ENCODE data around the gene LOC101059915.

The LOC101059915 gene

DNA sequence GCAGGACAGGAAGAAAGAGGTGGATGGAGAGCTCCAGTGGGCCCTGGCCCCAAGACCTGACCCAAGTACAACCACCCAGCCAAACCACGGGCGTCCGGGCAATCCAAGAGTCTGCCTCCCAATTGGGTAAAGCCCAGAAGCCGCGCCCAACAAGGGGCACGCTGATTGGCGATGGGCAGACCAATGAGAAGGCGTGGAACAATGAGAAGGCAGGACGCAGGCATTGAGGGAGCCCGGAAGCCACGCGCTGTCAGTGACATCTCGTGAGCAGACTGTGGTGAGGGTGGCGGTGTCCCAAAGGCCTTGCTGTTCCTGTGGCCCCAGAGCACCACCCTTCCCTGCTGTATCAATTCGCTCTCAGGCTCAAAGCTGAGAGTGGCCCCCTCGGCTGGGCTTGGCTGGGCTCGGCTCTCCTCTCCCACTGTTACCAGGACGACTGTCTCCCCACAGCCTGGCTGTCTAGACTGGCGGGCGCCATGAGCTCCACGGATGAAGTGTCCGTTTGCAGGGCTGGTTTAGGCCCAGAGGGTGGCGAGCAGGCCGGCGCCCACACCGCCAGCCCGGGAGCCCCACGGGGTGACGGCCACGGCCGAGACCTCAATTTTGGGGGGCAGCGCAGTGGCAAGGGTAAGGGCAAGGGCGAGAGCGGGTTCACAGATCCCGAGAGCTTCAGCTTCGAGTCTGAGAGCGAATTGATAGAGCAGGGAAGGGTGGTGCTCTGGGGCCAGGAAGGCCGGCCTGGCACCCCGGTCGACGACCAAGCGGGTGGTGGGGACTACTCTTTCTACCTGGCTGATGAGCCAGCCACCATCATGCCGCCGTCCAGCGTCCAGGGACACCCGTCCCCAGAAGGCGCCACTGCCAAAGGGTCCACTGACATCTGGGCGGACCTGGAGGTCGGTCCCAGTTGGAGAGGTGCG is at the start of gene LOC101059915:
Gene LOC101059915 (plus strand): TSS at position 219 of the 920 bp plus-strand sequence.
- CTCF ChIA-PET = interaction anchor here (0.5 to 1.0 kb wide), 5 partner anchors 16 to 888 kb away, joined by 3 to 6 read pairs (median 4); no protein-coding TSS in a partner anchor
- H3K4me3 ChIP-seq (ENCODE audit: low read depth, low read length) = no peak within 1 kb of the TSS

DNA sequence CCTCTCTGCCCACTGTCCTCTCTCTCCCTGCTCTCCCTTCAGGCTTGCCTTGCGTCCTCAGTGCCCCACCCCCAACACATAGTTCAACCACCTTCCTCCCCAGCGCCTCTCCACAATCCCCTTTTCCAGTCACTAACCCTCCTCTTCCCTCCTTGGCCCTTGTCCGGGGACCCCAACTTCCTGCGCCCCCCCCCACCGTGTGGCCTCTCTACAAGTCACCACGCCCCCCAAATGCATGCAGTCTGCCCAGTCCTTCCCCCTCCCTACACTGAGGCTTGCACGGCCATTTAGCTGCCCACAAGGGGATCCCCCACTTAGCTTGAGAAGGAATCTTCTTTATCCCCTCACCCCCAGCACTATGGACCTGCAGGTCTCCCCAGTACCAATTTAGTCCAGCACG is 49.6 kb upstream of the LOC101059915 start:
- H3K27ac ChIP-seq (ENCODE audit: extremely low read depth, low read depth, low read length) = no peak overlapping the region
- TF ChIP-seq, protein P1, sequence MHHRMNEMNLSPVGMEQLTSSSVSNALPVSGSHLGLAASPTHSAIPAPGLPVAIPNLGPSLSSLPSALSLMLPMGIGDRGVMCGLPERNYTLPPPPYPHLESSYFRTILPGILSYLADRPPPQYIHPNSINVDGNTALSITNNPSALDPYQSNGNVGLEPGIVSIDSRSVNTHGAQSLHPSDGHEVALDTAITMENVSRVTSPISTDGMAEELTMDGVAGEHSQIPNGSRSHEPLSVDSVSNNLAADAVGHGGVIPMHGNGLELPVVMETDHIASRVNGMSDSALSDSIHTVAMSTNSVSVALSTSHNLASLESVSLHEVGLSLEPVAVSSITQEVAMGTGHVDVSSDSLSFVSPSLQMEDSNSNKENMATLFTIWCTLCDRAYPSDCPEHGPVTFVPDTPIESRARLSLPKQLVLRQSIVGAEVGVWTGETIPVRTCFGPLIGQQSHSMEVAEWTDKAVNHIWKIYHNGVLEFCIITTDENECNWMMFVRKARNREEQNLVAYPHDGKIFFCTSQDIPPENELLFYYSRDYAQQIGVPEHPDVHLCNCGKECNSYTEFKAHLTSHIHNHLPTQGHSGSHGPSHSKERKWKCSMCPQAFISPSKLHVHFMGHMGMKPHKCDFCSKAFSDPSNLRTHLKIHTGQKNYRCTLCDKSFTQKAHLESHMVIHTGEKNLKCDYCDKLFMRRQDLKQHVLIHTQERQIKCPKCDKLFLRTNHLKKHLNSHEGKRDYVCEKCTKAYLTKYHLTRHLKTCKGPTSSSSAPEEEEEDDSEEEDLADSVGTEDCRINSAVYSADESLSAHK (tag by site-specific recombination; IDR thresholded peaks at IDR 0.05) = no peak
- no peak for TF ChIP-seq ZNF169 (tag by site-specific recombination; IDR thresholded peaks at IDR 0.05)
- TF ChIP-seq WT1 (tag by site-specific recombination; IDR thresholded peaks at IDR 0.05) = no peak
- no peak for TF ChIP-seq ZNF791 (tag by site-specific recombination; IDR thresholded peaks at IDR 0.05)
- TF ChIP-seq ZNF571 (tag by site-specific recombination; IDR thresholded peaks at IDR 0.05) = no peak
- TF ChIP-seq ZNF600 (tag by site-specific recombination; IDR thresholded peaks at IDR 0.05) = no peak
- no peak for TF ChIP-seq ZFP41 (tag by site-specific recombination; IDR thresholded peaks at IDR 0.05; ENCODE audit: borderline replicate concordance)
- no peak for TF ChIP-seq ZSCAN30 (tag by site-specific recombination; IDR thresholded peaks at IDR 0.05)
- TF ChIP-seq KLF1 (tag by site-specific recombination; IDR thresholded peaks at IDR 0.05) = no peak
- TF ChIP-seq ZNF354C (tag by site-specific recombination; IDR thresholded peaks at IDR 0.05; ENCODE audit: borderline replicate concordance, low read depth) = no peak
- ChIA-PET POLR2A (no interaction called here), CTCF (interaction anchor here (0.5 to 1.3 kb wide), 2 partner anchors 35 to 897 kb away, joined by 3 read pairs; no protein-coding TSS in a partner anchor)
- no peak overlapping the region for H3K4me3 ChIP-seq (ENCODE audit: low read depth, low read length)
- H3K4me1 ChIP-seq (ENCODE audit: control insufficient read depth, insufficient read depth, low read length) = no peaks in the 10 kb centered on the region
- no peaks in the 10 kb centered on the region for H3K9me3 ChIP-seq (ENCODE audit: control insufficient read depth, insufficient read depth, low read depth, low read length)
- peaks cover 0 to 8% of the 10 kb centered on the region in 2 experiments; a peak in 2 of 3 replicates for H3K36me3 ChIP-seq (ENCODE audit: control insufficient read depth in 2 of 2, insufficient read depth in 1 of 2, low read length in 2 of 2)

More for the DNA sequence above, at the start of gene LOC101059915:
- H3K36me3 ChIP-seq (ENCODE audit: control insufficient read depth in 2 of 2, insufficient read depth in 1 of 2, low read length in 2 of 2) = no peaks in the 10 kb centered on the region
- TF ChIP-seq, protein P2, sequence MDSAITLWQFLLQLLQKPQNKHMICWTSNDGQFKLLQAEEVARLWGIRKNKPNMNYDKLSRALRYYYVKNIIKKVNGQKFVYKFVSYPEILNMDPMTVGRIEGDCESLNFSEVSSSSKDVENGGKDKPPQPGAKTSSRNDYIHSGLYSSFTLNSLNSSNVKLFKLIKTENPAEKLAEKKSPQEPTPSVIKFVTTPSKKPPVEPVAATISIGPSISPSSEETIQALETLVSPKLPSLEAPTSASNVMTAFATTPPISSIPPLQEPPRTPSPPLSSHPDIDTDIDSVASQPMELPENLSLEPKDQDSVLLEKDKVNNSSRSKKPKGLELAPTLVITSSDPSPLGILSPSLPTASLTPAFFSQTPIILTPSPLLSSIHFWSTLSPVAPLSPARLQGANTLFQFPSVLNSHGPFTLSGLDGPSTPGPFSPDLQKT (IDR thresholded peaks at IDR 0.05; ENCODE audit: borderline replicate concordance, low read depth, low read length) = no peak
- TF ChIP-seq SALL2 (tag by site-specific recombination; IDR thresholded peaks at IDR 0.05; ENCODE audit: borderline replicate concordance) = no peak
- TF ChIP-seq RBAK (tag by site-specific recombination; IDR thresholded peaks at IDR 0.05) = no peak
- TF ChIP-seq HOXD13 (CRISPR knock-in tag; IDR thresholded peaks at IDR 0.05; ENCODE audit: borderline replicate concordance) = no peak
- no peak for TF ChIP-seq ZNF354C (tag by site-specific recombination; IDR thresholded peaks at IDR 0.05; ENCODE audit: borderline replicate concordance, low read depth)
- TF ChIP-seq REPIN1 (tag by site-specific recombination; IDR thresholded peaks at IDR 0.05; ENCODE audit: low read depth) = no peak
- TF ChIP-seq ZNF404 (tag by site-specific recombination; IDR thresholded peaks at IDR 0.05) = no peak
- TF ChIP-seq ZNF426 (tag by site-specific recombination; IDR thresholded peaks at IDR 0.05) = no peak
- no peak for TF ChIP-seq ZNF10 (tag by site-specific recombination; IDR thresholded peaks at IDR 0.05)
- TF ChIP-seq, protein P3, sequence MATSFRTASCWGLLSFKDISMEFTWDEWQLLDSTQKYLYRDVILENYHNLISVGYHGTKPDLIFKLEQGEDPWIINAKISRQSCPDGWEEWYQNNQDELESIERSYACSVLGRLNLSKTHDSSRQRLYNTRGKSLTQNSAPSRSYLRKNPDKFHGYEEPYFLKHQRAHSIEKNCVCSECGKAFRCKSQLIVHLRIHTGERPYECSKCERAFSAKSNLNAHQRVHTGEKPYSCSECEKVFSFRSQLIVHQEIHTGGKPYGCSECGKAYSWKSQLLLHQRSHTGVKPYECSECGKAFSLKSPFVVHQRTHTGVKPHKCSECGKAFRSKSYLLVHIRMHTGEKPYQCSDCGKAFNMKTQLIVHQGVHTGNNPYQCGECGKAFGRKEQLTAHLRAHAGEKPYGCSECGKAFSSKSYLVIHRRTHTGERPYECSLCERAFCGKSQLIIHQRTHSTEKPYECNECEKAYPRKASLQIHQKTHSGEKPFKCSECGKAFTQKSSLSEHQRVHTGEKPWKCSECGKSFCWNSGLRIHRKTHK (tag by site-specific recombination; IDR thresholded peaks at IDR 0.05) = no peak
- no peak for TF ChIP-seq ZNF670 (tag by site-specific recombination; IDR thresholded peaks at IDR 0.05; ENCODE audit: low read depth)
- no peak for TF ChIP-seq KLF10 (tag by site-specific recombination; IDR thresholded peaks at IDR 0.05)
- TF ChIP-seq ZBTB20 (tag by site-specific recombination; IDR thresholded peaks at IDR 0.05) = no peak
- no peak for TF ChIP-seq ZNF416 (tag by site-specific recombination; IDR thresholded peaks at IDR 0.05)
- no peak within 1 kb of the TSS for H3K27ac ChIP-seq (ENCODE audit: extremely low read depth, low read depth, low read length)
- POLR2A ChIA-PET = no interaction called here
- H3K9me3 ChIP-seq (ENCODE audit: control insufficient read depth, insufficient read depth, low read depth, low read length) = no peaks in the 10 kb centered on the region
- no peaks in the 10 kb centered on the region for H3K4me1 ChIP-seq (ENCODE audit: control insufficient read depth, insufficient read depth, low read length)

Measured in HEK293 (cell line).